ENCODE results near the gene CFAP70.

The CFAP70 gene

DNA sequence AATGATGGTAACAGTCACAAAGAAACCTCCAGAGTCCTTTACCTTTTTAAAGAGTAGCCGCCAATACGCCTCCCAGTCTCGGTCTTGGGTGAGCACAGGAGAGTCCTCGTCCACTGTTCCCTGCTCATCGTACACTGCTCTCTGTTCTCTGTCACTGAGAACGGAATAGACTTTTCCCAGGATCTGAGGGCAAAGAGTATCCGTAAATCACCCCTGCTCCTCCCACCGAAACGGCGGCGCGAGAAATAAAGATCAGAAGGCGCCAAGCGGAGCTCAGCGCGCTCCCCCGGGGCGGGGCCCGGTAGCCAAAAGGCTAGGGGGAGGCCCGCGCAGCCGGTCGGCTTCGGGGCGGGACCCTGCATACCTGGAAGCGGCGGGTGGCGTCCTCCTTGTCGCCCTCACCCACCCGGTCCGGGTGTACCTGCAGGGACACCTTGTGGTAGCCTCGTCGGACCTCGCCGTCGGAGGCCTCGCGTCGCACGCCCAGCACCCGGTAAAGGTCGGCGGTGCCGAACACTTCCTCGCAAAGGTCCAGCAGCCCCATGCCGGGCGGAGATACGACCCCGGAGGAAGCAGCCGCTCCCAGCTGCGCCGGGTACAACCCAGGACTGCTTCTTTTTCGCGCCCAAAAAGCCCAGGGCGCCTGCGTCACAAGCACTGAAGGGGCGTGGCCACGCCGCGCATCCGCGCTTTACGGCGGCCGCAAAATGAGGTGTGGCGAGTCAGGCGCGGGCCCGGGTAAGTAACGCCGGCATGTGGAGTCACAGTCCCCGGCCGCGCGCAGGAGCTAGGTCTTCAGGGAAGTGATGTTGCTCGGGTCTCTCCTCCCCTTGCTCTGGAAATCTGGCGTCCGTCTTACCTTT lies 111.8 kb downstream of the CFAP70 start, which contains the start of gene DNAJC9:
TSS of gene DNAJC9 (minus strand) at position 610 of the 863 bp plus-strand sequence. CDS start at position 544, 66 bp downstream.
- Histone ChIP-seq H3K4me3 (peak within 1 kb of the TSS; percentile 88 to 96), H3K9me3 (no peaks in the 10 kb centered on the region), H3K36me3 (peaks cover 21 to 55% (median 25%) of the 10 kb centered on the region in 3 donors), H3K27ac (peak within 1 kb of the TSS; percentile 65 to 83), H3K27me3 (no peaks in the 10 kb centered on the region), H3K4me1 (peaks cover 0 to 40% (median 28%) of the 10 kb centered on the region in 4 donors)
- DNase-seq: peak; percentile 97 to 98
- intact Hi-C loops (cut with DNase I; ENCODE audit: low total_unique reads): no loop called here
- TF ChIP-seq, protein P1, sequence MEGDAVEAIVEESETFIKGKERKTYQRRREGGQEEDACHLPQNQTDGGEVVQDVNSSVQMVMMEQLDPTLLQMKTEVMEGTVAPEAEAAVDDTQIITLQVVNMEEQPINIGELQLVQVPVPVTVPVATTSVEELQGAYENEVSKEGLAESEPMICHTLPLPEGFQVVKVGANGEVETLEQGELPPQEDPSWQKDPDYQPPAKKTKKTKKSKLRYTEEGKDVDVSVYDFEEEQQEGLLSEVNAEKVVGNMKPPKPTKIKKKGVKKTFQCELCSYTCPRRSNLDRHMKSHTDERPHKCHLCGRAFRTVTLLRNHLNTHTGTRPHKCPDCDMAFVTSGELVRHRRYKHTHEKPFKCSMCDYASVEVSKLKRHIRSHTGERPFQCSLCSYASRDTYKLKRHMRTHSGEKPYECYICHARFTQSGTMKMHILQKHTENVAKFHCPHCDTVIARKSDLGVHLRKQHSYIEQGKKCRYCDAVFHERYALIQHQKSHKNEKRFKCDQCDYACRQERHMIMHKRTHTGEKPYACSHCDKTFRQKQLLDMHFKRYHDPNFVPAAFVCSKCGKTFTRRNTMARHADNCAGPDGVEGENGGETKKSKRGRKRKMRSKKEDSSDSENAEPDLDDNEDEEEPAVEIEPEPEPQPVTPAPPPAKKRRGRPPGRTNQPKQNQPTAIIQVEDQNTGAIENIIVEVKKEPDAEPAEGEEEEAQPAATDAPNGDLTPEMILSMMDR (IDR thresholded peaks at IDR 0.05): no peak

DNA sequence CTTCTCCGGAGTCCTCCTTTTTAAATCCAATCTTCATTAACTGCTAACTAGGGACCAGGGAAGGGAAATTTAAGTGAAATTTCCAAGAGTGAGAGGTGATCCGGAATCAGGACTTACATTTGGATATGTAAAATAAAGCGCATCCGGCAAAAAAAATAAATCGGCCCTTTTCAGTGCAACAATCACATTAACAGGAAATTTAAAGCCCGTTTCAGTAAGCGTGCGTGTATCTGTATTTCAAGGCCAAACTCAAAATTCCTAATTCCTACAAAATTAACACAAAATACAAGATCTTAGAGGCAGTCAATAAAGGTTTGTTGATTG lies 112.4 kb downstream of the CFAP70 start:
- intact Hi-C loops (cut with DNase I; ENCODE audit: low total_unique reads): no loop called here

DNA sequence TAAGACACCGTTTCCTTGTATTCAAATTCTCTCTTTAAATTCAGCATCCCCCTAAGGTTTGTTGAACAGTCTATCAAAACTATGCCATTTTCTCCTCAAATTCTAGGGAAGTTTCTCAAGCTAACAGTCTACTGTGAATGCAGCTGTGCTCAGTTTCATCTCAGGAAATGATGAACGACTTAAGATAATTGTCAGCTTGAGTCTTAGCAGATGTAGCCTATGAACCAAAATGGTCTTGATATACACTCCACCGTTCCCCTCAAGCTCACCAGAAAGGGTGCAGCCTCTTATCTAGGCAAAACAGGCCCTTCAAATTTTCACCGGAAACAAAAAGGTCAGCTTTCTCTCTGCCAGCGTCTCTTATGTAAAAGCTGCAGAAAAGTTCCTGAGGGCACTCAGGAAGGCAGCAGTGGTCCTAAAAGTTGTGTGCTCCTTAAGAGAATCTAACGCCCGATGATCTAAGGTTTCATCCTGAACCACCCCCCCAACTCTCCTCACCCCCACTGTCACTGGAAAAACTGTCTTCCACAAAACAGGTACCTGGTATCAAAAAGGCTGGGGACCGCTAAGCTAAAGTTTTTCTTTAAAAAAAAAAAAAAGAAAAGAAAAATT lies 113.7 kb downstream of the CFAP70 start:
- no peak for DNase-seq
- H3K4me1 ChIP-seq: peaks cover 0 to 29% (median 16%) of the 10 kb centered on the region in 4 donors
- H3K4me3 ChIP-seq: no peak overlapping the region
- intact Hi-C loops (cut with DNase I; ENCODE audit: low total_unique reads): no loop called here
- no peak overlapping the region for H3K27ac ChIP-seq
- no peaks in the 10 kb centered on the region for H3K27me3 ChIP-seq
- H3K36me3 ChIP-seq: peaks cover 22 to 63% (median 43%) of the 10 kb centered on the region in 3 donors
- H3K9me3 ChIP-seq: no peaks in the 10 kb centered on the region
- TF ChIP-seq, protein P1 (IDR thresholded peaks at IDR 0.05): no peak

More for the DNA sequence above, 112.4 kb downstream of the CFAP70 start:
- H3K36me3 ChIP-seq: peaks cover 21 to 60% (median 31%) of the 10 kb centered on the region in 3 donors
- peaks cover 0 to 34% (median 22%) of the 10 kb centered on the region in 4 donors for H3K4me1 ChIP-seq
- H3K4me3 ChIP-seq: peak overlapping the region; percentile 88 to 96
- TF ChIP-seq, protein P1 (IDR thresholded peaks at IDR 0.05): no peak
- no peaks in the 10 kb centered on the region for H3K9me3 ChIP-seq
- H3K27me3 ChIP-seq: no peaks in the 10 kb centered on the region
- DNase-seq: no peak
- H3K27ac ChIP-seq: peak overlapping the region; percentile 65 to 83

DNA sequence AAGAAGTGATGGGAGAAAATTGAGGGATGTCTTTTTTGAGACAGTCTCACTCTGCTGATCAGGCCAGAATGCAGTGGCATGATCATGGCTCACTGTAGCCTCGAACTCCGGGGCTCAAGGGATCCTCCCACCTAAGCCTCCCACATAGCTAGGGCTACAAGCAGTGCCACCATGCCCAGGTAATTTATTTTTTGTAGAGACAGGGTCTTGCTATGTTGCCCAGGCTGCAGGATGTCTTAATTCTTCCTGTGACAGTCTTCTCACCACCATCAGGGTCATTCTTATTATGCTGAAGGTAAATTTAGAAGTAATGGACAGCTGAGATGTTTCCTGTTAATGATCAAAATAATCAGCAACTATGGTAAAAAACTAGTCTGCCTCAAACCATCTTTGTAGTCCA lies 118.8 kb downstream of the CFAP70 start:
- Histone ChIP-seq H3K36me3 (peaks cover 18 to 87% (median 61%) of the 10 kb centered on the region in 3 donors), H3K9me3 (no peaks in the 10 kb centered on the region), H3K4me3 (no peak overlapping the region), H3K4me1 (peaks cover 0 to 7% (median 2%) of the 10 kb centered on the region in 4 donors), H3K27ac (no peak overlapping the region), H3K27me3 (no peaks in the 10 kb centered on the region)
- DNase-seq: no peak
- TF ChIP-seq, protein P1 (IDR thresholded peaks at IDR 0.05): no peak
- intact Hi-C loops (cut with DNase I; ENCODE audit: low total_unique reads): no loop called here

DNA sequence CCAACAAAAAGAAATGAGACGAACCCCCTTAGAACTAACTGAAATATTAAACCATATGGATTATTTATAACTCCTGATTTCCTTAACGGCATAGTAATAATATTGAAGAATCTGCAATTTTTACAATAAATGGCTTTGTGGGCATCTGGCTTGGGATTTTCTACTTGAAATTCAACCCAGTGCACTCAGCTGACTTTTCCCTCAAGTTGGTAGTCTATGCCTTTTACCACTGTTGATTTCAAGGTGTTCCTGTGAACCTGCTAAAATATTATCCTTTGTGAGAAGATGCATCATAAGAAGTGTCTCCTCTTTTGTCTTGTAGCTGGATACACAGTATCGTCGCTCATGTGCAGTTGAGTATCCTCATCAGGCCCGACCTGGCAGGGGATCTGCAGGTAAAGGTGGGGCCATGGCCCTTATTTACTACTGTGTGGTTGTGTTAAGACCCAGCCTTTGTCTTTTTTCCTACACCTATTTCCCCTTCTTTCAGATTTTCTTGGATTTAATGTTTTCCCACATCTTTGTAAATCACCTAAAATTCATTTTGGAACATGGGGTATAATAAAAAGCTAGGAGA lies 119.6 kb downstream of the CFAP70 start:
- H3K4me3 ChIP-seq: no peak overlapping the region
- TF ChIP-seq, protein P1 (IDR thresholded peaks at IDR 0.05): no peak
- peaks cover 15 to 89% (median 60%) of the 10 kb centered on the region in 3 donors for H3K36me3 ChIP-seq
- DNase-seq: no peak
- no peaks in the 10 kb centered on the region for H3K9me3 ChIP-seq
- no peak overlapping the region for H3K27ac ChIP-seq
- intact Hi-C loops (cut with DNase I; ENCODE audit: low total_unique reads): no loop called here
- no peaks in the 10 kb centered on the region for H3K4me1 ChIP-seq
- H3K27me3 ChIP-seq: no peaks in the 10 kb centered on the region
